Measurements from ENCODE around the gene SGIP1.
"Not testable (repeated sequence)": the region's sequence is repeated elsewhere in the genome, so short reads cannot be mapped to it uniquely, and the experiment has no call there.

SGIP1 gene

DNA sequence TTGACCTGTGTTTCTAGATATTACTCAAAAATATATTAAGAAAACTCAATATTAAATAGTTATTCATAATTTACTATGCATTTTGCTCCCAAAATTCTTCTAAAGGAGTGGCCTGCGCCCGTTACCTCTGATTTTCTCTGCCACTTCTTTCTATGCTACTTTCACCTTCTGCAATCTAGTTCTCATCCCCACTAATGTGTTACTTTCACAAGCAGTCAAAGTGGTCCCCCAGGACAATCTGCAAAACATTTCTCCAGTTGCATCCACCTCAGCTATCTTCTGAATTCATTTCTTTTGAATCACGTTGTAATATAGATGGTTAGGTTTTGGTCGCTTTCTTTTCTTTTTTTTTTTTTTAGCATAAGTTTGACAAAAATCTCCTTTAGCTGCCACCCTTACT lies 253.7 kb downstream of the SGIP1 start:
- no peaks in the 10 kb centered on the region for H3K9me3 Mint-ChIP-seq
- H3K27ac Mint-ChIP-seq = no peak overlapping the region
- H3K36me3 Mint-ChIP-seq = no peaks in the 10 kb centered on the region
- no peak for DNase-seq
- no peaks in the 10 kb centered on the region for H3K27me3 Mint-ChIP-seq
- CTCF ChIA-PET = no interaction called here
- no peak overlapping the region for H3K4me3 Mint-ChIP-seq
- H3K4me1 Mint-ChIP-seq = peaks cover 13% of the 10 kb centered on the region

- Mint-ChIP-seq H3K4me1 (peaks cover 13% of the 10 kb centered on the region), H3K36me3 (no peaks in the 10 kb centered on the region), H3K4me3 (no peak overlapping the region), H3K27me3 (no peaks in the 10 kb centered on the region), H3K9me3 (no peaks in the 10 kb centered on the region), H3K27ac (no peak overlapping the region)
- DNase-seq = peak; percentile 32
- CTCF ChIA-PET = no interaction called here
These were observed 254.4 kb downstream of the SGIP1 start for GRCh38 chr1:66788231-66788939.

DNA sequence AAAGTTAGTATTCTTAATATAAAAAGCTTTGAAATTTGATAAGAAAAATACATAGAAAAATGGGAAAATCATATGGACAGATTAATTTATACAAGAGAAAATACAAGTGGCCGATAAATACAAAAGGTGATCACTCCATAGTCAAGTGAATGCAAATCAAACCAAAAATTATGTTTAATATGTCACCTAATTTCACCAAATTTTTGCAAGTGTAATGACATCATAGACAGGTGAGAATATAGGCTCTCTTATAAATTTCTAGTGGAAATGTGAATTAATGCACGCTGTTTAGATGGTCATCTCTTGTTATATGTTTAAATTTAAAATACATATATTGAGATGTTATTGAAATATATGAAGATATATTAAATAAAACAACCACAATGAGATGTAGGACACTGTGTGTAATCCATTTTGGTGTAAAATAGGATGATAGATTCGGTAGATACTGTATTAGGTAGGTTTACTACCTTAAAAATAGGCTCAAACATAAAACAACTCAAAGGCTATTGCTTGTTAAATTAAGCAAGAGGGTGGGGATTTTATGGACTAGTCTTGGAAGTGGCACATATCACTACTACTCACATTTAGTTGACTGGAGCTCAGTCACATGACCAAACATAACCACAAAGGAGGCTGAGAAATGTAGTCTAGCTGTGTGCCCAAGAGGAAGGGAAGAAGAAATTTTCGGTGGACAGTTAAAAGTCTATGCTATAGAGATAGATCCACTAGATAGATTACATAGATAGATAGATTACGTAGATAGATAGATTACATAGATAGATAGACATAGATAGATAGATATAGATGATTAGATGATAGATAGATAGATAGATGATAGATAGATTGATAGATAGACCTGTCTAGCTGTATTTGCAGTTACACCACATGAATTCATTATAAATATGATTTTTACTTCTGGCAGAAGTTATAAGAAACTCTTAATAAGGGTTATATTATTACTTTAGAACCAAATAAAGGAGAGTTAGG lies 258.0 kb downstream of the SGIP1 start:
- Mint-ChIP-seq H3K36me3 (no peaks in the 10 kb centered on the region), H3K27ac (no peak overlapping the region), H3K4me3 (no peak overlapping the region), H3K4me1 (peaks cover 13% of the 10 kb centered on the region), H3K27me3 (no peaks in the 10 kb centered on the region), H3K9me3 (peaks cover 3% of the 10 kb centered on the region)
- no peak for DNase-seq
- CTCF ChIA-PET = no interaction called here

DNA sequence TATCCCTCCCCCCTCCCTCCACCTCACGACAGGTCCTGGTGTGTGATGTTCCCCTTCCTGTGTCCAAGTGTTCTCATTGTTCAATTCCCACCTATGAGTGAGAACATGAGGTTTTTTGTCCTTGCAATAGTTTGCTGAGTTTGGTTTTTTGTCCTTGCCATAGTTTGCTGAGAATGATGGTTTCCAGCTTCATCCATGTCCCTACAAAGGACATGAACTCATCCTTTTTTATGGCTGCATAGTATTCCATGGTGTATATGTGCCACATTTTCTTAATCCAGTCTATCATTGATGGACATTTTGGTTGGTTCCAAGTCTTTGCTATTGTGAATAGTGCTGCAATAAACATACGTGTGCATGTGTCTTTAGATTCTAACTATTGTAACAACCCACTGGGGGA lies 261.9 kb downstream of the SGIP1 start:
- H3K4me1 Mint-ChIP-seq, DNase-seq, CTCF ChIA-PET, H3K27ac Mint-ChIP-seq, H3K9me3 Mint-ChIP-seq, H3K27me3 Mint-ChIP-seq, H3K36me3 Mint-ChIP-seq, H3K4me3 Mint-ChIP-seq: not testable (repeated sequence)

Measured in activated naive CD4-positive, alpha-beta T cell treated with anti-CD3 and anti-CD28 coated beads, Interleukin-2, amount 10 ng/mL, durations not matched to agents 7 days and 5 days (primary cell).